Neutrophil (primary cell): ENCODE measurements around the gene CD44.

ENCODE experiments used
- H3K27ac ChIP-seq: fragments of 200-600 bp; sonication (generic); 2 replicates; pipeline ENCODE4 v1.5.1; 2016; ENCODE audit warnings: mild to moderate bottlenecking, moderate library complexity
- H3K27me3 ChIP-seq: fragments of 200-600 bp; sonication (generic); 2 replicates; pipeline ENCODE4 v1.6.0; 2016; ENCODE audit warnings: mild to moderate bottlenecking
- H3K36me3 ChIP-seq: fragments of 200-600 bp; sonication (generic); 2 replicates; pipeline ENCODE4 v1.5.1; 2017
- H3K4me1 ChIP-seq, 2 experiments: fragments of 200-600 bp in 1 of 2; sonication (generic) in 1 of 2; 1 replicate in 1 of 2; 2 replicates in 1 of 2; pipeline versions ENCODE4 v1.5.1 to v1.6.1; 2013 to 2016; ENCODE audit warnings: low read depth in 1 of 2, low read length in 1 of 2, mild to moderate bottlenecking in 1 of 2, moderate library complexity in 1 of 2; ENCODE audit not compliant: control insufficient read depth in 1 of 2, insufficient read depth in 1 of 2
- H3K4me3 ChIP-seq, 2 experiments: fragments of 200-600 bp in 1 of 2; sonication (generic) in 1 of 2; 1 replicate in 1 of 2; 2 replicates in 1 of 2; pipeline ENCODE4 v1.5.1; 2013 to 2016; ENCODE audit warnings: low read depth in 1 of 2, low read length in 1 of 2, mild to moderate bottlenecking in 1 of 2, moderate library complexity in 1 of 2
- H3K9me3 ChIP-seq: fragments of 200-600 bp; sonication (generic); 2 replicates; pipeline ENCODE4 v1.5.1; 2016
- TF ChIP-seq, protein P1 (sequence below): fragments of 200-600 bp; sonication (generic); IDR thresholded peaks from 2 replicates; pipeline ENCODE4 v1.5.1; 2016; ENCODE audit warnings: antibody characterized with exemption

Gene CD44

DNA sequence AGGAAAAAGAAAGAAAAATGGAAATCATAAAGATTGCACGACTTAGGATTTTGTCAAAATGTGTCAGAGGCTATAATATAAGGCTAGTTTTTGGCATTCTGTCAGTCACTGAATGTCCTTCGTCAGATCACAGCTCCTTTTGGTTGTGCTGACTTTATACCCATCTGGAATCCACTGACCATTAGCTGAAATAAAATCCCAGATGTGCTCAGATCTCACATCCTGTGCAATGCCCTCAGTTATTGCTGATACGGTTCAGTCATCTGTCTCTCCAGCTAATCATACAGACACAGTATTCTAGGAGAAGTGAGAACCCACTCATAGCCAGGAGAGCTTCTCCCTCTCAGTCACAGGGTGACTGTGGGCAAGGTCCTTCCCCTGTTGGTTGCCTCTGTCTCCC is 11.5 kb downstream of the CD44 start:
- Histone ChIP-seq H3K27me3 (no peaks in the 10 kb centered on the region), H3K36me3 (peaks cover 11% of the 10 kb centered on the region), H3K4me3 (no peak overlapping the region), H3K9me3 (no peaks in the 10 kb centered on the region), H3K27ac (no peak overlapping the region), H3K4me1 (peaks cover 22 to 28% of the 10 kb centered on the region in 2 experiments)
- TF ChIP-seq, protein P1, sequence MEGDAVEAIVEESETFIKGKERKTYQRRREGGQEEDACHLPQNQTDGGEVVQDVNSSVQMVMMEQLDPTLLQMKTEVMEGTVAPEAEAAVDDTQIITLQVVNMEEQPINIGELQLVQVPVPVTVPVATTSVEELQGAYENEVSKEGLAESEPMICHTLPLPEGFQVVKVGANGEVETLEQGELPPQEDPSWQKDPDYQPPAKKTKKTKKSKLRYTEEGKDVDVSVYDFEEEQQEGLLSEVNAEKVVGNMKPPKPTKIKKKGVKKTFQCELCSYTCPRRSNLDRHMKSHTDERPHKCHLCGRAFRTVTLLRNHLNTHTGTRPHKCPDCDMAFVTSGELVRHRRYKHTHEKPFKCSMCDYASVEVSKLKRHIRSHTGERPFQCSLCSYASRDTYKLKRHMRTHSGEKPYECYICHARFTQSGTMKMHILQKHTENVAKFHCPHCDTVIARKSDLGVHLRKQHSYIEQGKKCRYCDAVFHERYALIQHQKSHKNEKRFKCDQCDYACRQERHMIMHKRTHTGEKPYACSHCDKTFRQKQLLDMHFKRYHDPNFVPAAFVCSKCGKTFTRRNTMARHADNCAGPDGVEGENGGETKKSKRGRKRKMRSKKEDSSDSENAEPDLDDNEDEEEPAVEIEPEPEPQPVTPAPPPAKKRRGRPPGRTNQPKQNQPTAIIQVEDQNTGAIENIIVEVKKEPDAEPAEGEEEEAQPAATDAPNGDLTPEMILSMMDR = no peak

DNA sequence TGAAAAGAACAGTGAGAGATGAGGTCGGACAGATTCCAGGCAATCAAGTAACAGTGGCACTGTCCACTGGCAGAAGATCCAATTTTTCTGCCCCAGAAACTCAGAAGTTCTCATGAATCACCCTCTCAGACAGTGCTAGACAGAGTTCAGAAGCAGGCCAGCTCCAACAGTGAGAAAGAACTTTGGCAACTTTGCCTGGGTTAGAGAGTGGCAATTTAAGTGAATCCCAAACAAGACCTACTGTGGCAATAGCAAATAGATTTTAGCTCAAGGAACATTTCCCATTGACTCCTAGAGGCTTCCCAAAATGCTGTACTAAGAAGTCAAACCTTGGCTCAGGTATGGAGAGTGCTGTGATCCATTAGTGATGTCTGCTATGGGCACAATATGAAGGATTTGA is 12.3 kb downstream of the CD44 start:
- Histone ChIP-seq H3K9me3 (no peaks in the 10 kb centered on the region), H3K4me1 (peaks cover 14 to 20% of the 10 kb centered on the region in 2 experiments), H3K4me3 (no peak overlapping the region), H3K27ac (peak overlapping the region; percentile 0), H3K27me3 (no peaks in the 10 kb centered on the region), H3K36me3 (peaks cover 11% of the 10 kb centered on the region)
- TF ChIP-seq, protein P1 = no peak

DNA sequence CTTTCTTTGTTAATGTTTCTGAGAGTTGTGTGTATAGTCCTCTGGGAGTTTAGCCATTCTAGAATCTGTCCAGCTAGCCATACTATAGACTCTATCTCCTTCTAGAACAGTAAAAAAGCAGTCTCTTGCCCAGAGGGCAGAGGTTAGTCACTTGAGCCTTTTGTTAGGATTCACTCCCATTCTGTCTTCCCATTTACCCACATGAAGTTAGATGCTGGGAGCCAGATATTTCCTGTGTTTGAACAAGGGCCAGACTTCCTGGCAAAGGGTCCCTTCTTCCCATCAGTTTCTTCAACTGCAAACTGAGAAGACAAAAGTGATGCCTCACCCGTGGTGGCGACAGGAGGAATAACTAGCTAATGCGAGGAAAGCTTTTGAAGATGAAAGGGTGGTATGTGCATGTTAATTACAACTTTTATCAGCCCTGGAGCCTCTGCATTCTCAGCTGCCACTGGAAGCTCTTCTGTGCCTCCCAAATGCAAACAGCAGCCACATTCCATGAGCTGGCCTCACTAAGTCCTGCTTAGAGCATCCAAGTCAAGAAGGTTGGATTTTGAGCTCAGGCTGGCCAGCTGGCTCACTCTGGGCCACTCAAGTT is 12.8 kb downstream of the CD44 start:
- H3K9me3 ChIP-seq = no peaks in the 10 kb centered on the region
- H3K4me3 ChIP-seq = no peak overlapping the region
- H3K36me3 ChIP-seq = peaks cover 11% of the 10 kb centered on the region
- H3K27ac ChIP-seq = peak overlapping the region; percentile 0
- H3K27me3 ChIP-seq = no peaks in the 10 kb centered on the region
- TF ChIP-seq, protein P1 = no peak
- H3K4me1 ChIP-seq = peaks cover 9 to 14% of the 10 kb centered on the region in 2 experiments

GRCh38 chr11:35152575-35152974 is 13.6 kb downstream of the CD44 start:
- Histone ChIP-seq H3K4me3 (no peak overlapping the region), H3K27me3 (no peaks in the 10 kb centered on the region), H3K4me1 (peaks cover under 1 to 10% of the 10 kb centered on the region in 2 experiments), H3K36me3 (peaks cover 11% of the 10 kb centered on the region), H3K9me3 (no peaks in the 10 kb centered on the region), H3K27ac (peak overlapping the region; percentile 44)
- TF ChIP-seq, protein P1 = no peak

- Histone ChIP-seq H3K36me3 (peaks cover 11% of the 10 kb centered on the region), H3K9me3 (no peaks in the 10 kb centered on the region), H3K4me1 (peaks cover 0 to 7% of the 10 kb centered on the region in 2 experiments), H3K27me3 (no peaks in the 10 kb centered on the region), H3K4me3 (no peak overlapping the region), H3K27ac (peak overlapping the region; percentile 44)
- TF ChIP-seq, protein P1 = no peak
Measured at GRCh38 chr11:35153280-35153679, 14.3 kb downstream of the CD44 start.
